ENCODE measurements around the gene DNTTIP2. TPM values are rescaled to one million over a fixed set of nuclear protein-coding genes. Genes with fewer than 3 reads are reported as not detected.
"Not testable (repeated sequence)": the region's sequence is repeated elsewhere in the genome, so short reads cannot be mapped to it uniquely, and the experiment has no call there.

DNTTIP2 gene
- 10 to 100 TPM; 48.3 to 77.8 TPM for total RNA-seq
- long read RNA-seq, donor 1, full-length matches to known transcripts: 9 of 21 reads
- long read RNA-seq, donor 1, partial matches to known transcripts: 10 of 21 reads
- long read RNA-seq, donor 1, other reads (novel, unspliced or antisense): 2 of 21 reads
- long read RNA-seq, donor 2, full-length matches to known transcripts: 43 of 218 reads
- long read RNA-seq, donor 2, partial matches to known transcripts: 166 of 218 reads
- long read RNA-seq, donor 2, other reads (novel, unspliced or antisense): 9 of 218 reads

DNA sequence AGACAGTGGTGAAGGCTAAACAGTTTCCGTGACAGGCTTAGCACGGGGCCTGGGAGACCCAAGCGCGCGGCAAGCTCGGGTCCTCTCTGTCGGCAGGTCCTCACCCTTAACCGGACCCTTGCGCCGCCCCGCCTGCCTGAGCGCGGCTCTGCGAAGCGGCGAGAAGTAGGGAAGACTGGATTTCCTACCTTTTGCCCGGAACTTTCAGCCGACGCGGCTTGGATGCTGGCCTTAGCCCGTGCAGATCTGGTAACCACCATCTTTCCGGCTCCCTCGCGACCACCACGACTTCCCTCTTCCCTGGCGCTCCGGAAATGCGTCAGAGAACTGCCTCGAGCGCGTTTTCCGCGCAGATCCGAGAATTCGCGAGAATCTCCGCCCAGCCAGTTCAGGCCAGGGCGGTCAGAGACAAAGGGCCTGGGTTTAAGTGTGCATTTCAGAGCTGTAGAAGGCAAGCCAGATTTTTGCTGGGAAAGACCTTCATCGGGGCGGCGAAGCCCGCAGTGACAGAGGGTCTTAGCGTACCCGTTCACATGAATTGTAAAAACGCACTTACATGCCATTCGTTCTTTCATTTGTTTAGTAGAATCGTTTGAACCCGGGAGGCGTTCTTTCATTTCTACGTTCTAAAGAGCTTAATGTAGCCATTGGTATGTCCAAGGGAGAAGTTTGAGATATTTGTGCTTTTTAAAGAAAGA lies at the start of gene DNTTIP2:
Gene DNTTIP2, minus strand, starts transcription at position 318 of the 698 bp plus-strand sequence. Its CDS starts 58 bp downstream, at position 260.
- intact Hi-C loops (cut with DNase I): loop anchor here in 1 of 2 donors (10.0 kb wide), 1 partner anchor 1474 kb away; no protein-coding TSS in a partner anchor
- peak; percentile 98 for DNase-seq (ENCODE audit: low spot score)

DNA sequence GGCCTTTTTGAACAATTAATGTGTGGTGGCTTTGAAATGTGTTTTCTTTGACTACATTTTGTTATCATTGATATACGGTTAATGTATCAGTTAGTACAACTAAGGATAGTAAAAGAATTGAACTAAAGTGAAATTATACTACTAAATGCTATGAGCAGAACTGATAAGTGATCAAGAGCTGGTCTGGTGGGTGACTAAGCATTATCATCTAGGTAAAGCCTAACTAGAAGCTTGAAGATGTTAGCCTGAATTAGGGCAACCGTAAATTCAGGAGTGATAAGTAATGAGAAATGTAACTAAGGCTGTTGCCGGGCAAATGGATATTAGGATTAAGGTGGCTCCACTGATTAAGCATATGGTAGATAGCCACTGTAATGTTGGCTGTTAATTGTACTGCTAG lies 46.2 kb upstream of the DNTTIP2 start:
- no peak for DNase-seq (ENCODE audit: low spot score)
- intact Hi-C loops (cut with DNase I): no loop called here

GRCh38 chr1:93919780-93920179 lies 40.8 kb upstream of the DNTTIP2 start:
- intact Hi-C loops (cut with DNase I): no loop called here

DNA sequence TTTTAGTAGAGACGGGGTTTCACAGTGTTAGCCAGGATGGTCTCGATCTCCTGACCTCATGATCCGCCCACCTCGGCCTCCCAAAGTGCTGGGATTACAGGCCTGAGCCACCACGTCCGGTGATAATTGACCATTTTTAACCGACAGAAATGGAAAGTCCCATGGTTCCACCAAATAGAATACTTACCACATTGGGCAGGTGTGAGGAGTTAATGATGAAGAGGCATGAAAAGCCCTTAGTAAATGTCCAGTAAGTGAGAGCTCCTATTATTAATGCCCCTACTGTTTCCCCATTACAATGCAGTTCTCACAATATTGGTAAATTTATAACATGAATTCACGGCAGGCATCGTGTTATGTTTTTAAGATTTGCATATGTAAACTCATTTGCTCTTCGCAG lies 38.3 kb upstream of the DNTTIP2 start:
- intact Hi-C loops (cut with DNase I): no loop called here
- no peak for DNase-seq (ENCODE audit: low spot score)

More at GRCh38 chr1:93919780-93920179, 40.8 kb upstream of the DNTTIP2 start:
- no peak for DNase-seq (ENCODE audit: low spot score)

DNA sequence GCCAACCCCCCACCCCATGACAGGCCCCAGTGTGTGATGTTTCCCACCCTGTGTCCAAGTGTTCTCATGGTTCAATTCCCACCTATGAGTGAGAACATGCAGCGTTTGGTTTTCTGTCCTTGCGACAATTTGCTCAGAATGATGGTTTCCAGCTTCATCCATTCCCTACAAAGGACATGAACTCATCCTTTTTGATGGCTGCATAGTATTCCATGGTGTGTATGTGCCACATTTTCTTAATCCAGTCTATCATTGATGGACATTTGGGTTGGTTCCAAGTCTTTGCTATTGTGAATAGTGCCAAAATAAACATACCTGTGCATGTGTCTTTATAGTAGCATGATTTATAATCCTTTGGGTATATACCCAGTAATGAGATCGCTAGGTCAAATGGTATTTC lies 31.9 kb upstream of the DNTTIP2 start:
- DNase-seq (ENCODE audit: low spot score); intact Hi-C loops (cut with DNase I): not testable (repeated sequence)

DNA sequence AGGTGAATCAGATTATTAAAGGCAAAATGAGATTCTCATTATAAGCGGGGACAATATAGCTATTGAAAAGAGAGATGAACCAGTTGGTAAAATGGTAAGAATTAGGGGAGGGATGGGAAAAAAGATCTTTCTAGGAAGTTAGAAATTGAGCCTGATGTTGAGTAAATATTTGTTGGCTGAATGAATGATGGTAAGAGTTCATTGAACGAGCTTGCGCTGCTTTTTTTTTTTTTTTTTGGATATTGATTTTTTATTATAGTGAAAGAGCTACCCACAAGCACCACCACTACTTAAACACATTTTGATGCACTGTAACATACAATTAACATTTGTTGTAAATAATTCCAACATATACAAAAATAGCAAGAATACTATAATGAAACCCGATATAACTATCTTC lies 31.3 kb upstream of the DNTTIP2 start:
- intact Hi-C loops (cut with DNase I): no loop called here
- DNase-seq (ENCODE audit: low spot score): no peak

- DNase-seq (ENCODE audit: low spot score): peak; percentile 97
- intact Hi-C loops (cut with DNase I): no loop called here
Observed at GRCh38 chr1:93909146-93910050, 30.4 kb upstream of the DNTTIP2 start, which contains the start of gene GCLM. GCLM (minus strand) TSS chr1:93909430; CDS start chr1:93909163, 267 bp downstream.

- peak; percentile 84 for DNase-seq (ENCODE audit: low spot score)
- intact Hi-C loops (cut with DNase I): no loop called here
Observed at GRCh38 chr1:93908394-93909145, 29.6 kb upstream of the DNTTIP2 start.

GRCh38 chr1:93907718-93908117 lies 28.7 kb upstream of the DNTTIP2 start:
- DNase-seq (ENCODE audit: low spot score): no peak
- intact Hi-C loops (cut with DNase I): no loop called here

- DNase-seq (ENCODE audit: low spot score): no peak
- intact Hi-C loops (cut with DNase I): no loop called here
Observed at GRCh38 chr1:93906480-93906879, 27.5 kb upstream of the DNTTIP2 start.

- intact Hi-C loops (cut with DNase I): no loop called here
Observed at GRCh38 chr1:93905734-93906133, 26.7 kb upstream of the DNTTIP2 start.

GRCh38 chr1:93905051-93905450 lies 26.0 kb upstream of the DNTTIP2 start:
- intact Hi-C loops (cut with DNase I): no loop called here
- DNase-seq (ENCODE audit: low spot score): no peak

More at GRCh38 chr1:93905734-93906133, 26.7 kb upstream of the DNTTIP2 start:
- no peak for DNase-seq (ENCODE audit: low spot score)

- DNase-seq (ENCODE audit: low spot score): no peak
- intact Hi-C loops (cut with DNase I): no loop called here
Observed at GRCh38 chr1:93904228-93904627, 25.2 kb upstream of the DNTTIP2 start.

DNA sequence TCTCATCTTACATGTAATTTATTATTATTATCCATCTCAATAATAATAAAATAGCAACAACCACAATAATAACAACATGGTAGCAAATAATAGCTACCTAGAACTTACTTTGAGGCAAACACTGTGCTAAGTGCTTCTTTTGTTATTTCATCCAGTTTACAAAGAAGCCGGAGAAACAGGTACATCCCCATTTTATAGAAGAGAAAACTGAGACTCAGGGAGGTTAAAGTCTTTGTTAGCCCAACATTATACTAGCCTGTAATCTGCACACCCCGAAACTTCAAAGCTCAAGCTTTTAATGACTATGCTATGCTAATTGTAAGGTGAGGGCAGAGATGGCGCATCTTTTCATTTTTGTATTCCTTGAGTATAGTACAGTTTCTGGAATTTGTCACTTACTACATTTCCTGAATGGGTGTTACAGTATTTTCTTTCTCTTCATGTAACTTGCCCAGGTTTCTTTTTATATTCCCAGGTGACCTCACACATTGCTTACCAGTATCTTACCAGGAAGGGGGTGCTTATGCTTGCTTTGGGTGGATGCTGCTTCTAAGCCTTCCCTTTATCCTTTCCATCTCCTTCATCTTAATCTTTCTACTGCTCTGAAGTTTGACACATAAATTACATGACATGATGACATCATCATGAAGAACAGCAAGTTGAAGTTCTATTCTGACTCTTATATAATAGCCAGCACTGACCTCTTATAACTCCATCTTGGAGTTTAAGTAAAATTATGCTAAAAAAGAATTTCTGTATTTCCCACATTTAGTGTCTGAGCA lies 21.9 kb upstream of the DNTTIP2 start:
- DNase-seq (ENCODE audit: low spot score): no peak
- intact Hi-C loops (cut with DNase I): no loop called here

GRCh38 chr1:93899543-93900207 lies 20.7 kb upstream of the DNTTIP2 start:
- intact Hi-C loops (cut with DNase I): no loop called here
- DNase-seq (ENCODE audit: low spot score): no peak

- intact Hi-C loops (cut with DNase I): no loop called here
- no peak for DNase-seq (ENCODE audit: low spot score)
Observed at GRCh38 chr1:93888900-93889299, 9.9 kb upstream of the DNTTIP2 start.

GRCh38 chr1:93882269-93882668 lies 3.3 kb upstream of the DNTTIP2 start:
- DNase-seq (ENCODE audit: low spot score): no peak
- intact Hi-C loops (cut with DNase I): no loop called here

GRCh38 chr1:93880731-93881130 lies 1.7 kb upstream of the DNTTIP2 start:
- no peak for DNase-seq (ENCODE audit: low spot score)
- intact Hi-C loops (cut with DNase I): no loop called here
